Osteocyte (in vitro differentiated cells): ENCODE results near the gene PAH. TPM values are rescaled to one million over a fixed set of nuclear protein-coding genes. Genes with fewer than 3 reads are reported as not detected.

Experiments used
- DNase-seq: peaks from one replicate; pipeline ENCODE4 v3.0.0; 2021; ENCODE audit warnings: mixed read lengths; ENCODE audit not compliant: unreplicated experiment; ENCODE audit errors: extremely low spot score
- H3K27ac Mint-ChIP-seq: one replicate; pipeline ENCODE4 v1.8.0; 2021; ENCODE audit warnings: mild to moderate bottlenecking, mixed read lengths; ENCODE audit not compliant: unreplicated experiment
- H3K27me3 Mint-ChIP-seq: one replicate; pipeline ENCODE4 v1.8.0; 2021; ENCODE audit warnings: mixed read lengths; ENCODE audit not compliant: unreplicated experiment
- H3K36me3 Mint-ChIP-seq: one replicate; pipeline ENCODE4 v1.8.0; 2021; ENCODE audit warnings: mixed read lengths; ENCODE audit not compliant: unreplicated experiment
- H3K4me1 Mint-ChIP-seq: one replicate; pipeline ENCODE4 v1.8.0; 2021; ENCODE audit warnings: mixed read lengths; ENCODE audit not compliant: unreplicated experiment
- H3K4me3 Mint-ChIP-seq: one replicate; pipeline ENCODE4 v1.8.0; 2021; ENCODE audit warnings: mild to moderate bottlenecking, moderate library complexity, mixed read lengths; ENCODE audit not compliant: unreplicated experiment
- H3K9me3 Mint-ChIP-seq: one replicate; pipeline ENCODE4 v1.8.0; 2021; ENCODE audit warnings: mixed read lengths; ENCODE audit not compliant: unreplicated experiment
- CTCF ChIP-seq: fragments of 200-600 bp; sonication (generic); IDR thresholded peaks from 2 replicates; pipeline ENCODE4 v1.5.0; 2021; ENCODE audit warnings: antibody characterized with exemption, mild to moderate bottlenecking, moderate library complexity
- total RNA-seq: library from RNA; stranded (reverse); gene quantifications from 2 replicates; pipeline ENCODE4 v1.2.1, GENCODE V29; 2021

The PAH gene
- total RNA-seq, 1 donor from 2014 or later: not detected

GRCh38 chr12:102950107-102950949 is 33.3 kb upstream of the PAH start:
- Mint-ChIP-seq H3K36me3 (no peaks in the 10 kb centered on the region), H3K27ac (no peak overlapping the region), H3K9me3 (no peaks in the 10 kb centered on the region), H3K4me3 (no peak overlapping the region), H3K27me3 (peaks cover 61% of the 10 kb centered on the region), H3K4me1 (no peaks in the 10 kb centered on the region)
- TF ChIP-seq CTCF: no peak
- no peak for DNase-seq

- Mint-ChIP-seq H3K9me3 (no peaks in the 10 kb centered on the region), H3K27me3 (peaks cover 47% of the 10 kb centered on the region), H3K4me1 (no peaks in the 10 kb centered on the region), H3K36me3 (no peaks in the 10 kb centered on the region), H3K4me3 (no peak overlapping the region), H3K27ac (no peak overlapping the region)
- DNase-seq: no peak
- peak; percentile 85 for TF ChIP-seq CTCF
These were observed 31.9 kb upstream of the PAH start for GRCh38 chr12:102948941-102949352.

- no peaks in the 10 kb centered on the region for H3K36me3 Mint-ChIP-seq
- H3K9me3 Mint-ChIP-seq: peaks cover 4% of the 10 kb centered on the region
- no peaks in the 10 kb centered on the region for H3K4me1 Mint-ChIP-seq
- no peak for DNase-seq
- no peak for TF ChIP-seq CTCF
- H3K4me3 Mint-ChIP-seq: no peak overlapping the region
- H3K27me3 Mint-ChIP-seq: peaks cover 30% of the 10 kb centered on the region
- H3K27ac Mint-ChIP-seq: no peak overlapping the region
These were observed 29.0 kb upstream of the PAH start for GRCh38 chr12:102946042-102946441.

- no peak for TF ChIP-seq CTCF
- H3K27ac Mint-ChIP-seq: no peak overlapping the region
- H3K27me3 Mint-ChIP-seq: no peaks in the 10 kb centered on the region
- no peak for DNase-seq
- no peaks in the 10 kb centered on the region for H3K36me3 Mint-ChIP-seq
- H3K4me1 Mint-ChIP-seq: no peaks in the 10 kb centered on the region
- H3K9me3 Mint-ChIP-seq: peaks cover 14% of the 10 kb centered on the region
- no peak overlapping the region for H3K4me3 Mint-ChIP-seq
These were observed 22.7 kb upstream of the PAH start for GRCh38 chr12:102939670-102940222.

GRCh38 chr12:102939059-102939458 is 22.0 kb upstream of the PAH start:
- DNase-seq: no peak
- Mint-ChIP-seq H3K36me3 (no peaks in the 10 kb centered on the region), H3K4me3 (no peak overlapping the region), H3K4me1 (no peaks in the 10 kb centered on the region), H3K27ac (no peak overlapping the region), H3K27me3 (no peaks in the 10 kb centered on the region), H3K9me3 (peaks cover 14% of the 10 kb centered on the region)
- no peak for TF ChIP-seq CTCF
